Measurements from ENCODE around the gene MRPL41. TPM values are rescaled to one million over a fixed set of nuclear protein-coding genes. Genes with fewer than 3 reads are reported as not detected.

The MRPL41 gene
- total and polyA plus RNA-seq, 2 of the 13 experiments (the other 11 are each of a cell fraction or from before 2014, with no cell fraction given), result 20.9 to 54.0 TPM

DNA sequence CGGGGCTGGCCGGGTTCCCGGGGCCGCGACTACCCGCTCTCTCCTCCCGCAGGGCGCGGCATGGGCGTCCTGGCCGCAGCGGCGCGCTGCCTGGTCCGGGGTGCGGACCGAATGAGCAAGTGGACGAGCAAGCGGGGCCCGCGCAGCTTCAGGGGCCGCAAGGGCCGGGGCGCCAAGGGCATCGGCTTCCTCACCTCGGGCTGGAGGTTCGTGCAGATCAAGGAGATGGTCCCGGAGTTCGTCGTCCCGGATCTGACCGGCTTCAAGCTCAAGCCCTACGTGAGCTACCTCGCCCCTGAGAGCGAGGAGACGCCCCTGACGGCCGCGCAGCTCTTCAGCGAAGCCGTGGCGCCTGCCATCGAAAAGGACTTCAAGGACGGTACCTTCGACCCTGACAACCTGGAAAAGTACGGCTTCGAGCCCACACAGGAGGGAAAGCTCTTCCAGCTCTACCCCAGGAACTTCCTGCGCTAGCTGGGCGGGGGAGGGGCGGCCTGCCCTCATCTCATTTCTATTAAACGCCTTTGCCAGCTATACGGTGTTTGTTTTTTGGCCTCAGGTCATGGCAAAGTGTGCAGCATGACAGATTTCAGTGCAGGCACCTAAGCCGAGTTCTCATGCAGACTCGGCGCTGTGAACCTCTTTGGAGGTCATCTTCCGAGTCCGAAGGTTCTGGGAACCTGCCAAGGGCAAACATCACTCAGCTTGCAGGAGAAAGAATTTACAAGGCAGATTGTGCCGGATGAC lies 516 bp downstream of the MRPL41 start (continued):
- TF ChIP-seq, protein P1, sequence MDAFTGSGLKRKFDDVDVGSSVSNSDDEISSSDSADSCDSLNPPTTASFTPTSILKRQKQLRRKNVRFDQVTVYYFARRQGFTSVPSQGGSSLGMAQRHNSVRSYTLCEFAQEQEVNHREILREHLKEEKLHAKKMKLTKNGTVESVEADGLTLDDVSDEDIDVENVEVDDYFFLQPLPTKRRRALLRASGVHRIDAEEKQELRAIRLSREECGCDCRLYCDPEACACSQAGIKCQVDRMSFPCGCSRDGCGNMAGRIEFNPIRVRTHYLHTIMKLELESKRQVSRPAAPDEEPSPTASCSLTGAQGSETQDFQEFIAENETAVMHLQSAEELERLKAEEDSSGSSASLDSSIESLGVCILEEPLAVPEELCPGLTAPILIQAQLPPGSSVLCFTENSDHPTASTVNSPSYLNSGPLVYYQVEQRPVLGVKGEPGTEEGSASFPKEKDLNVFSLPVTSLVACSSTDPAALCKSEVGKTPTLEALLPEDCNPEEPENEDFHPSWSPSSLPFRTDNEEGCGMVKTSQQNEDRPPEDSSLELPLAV (CRISPR knock-in tag; conservative IDR thresholded peaks at IDR 0.05; ENCODE audit: low read depth), result no peak
- TF ChIP-seq MAF1 (CRISPR knock-in tag; IDR thresholded peaks at IDR 0.05; ENCODE audit: borderline replicate concordance) (no peak), ZNF510 (CRISPR knock-in tag; IDR thresholded peaks at IDR 0.05; ENCODE audit: low read depth) (no peak), ZNF138 (CRISPR knock-in tag; IDR thresholded peaks at IDR 0.05; ENCODE audit: low read depth) (no peak), ZBTB2 (CRISPR knock-in tag; IDR thresholded peaks at IDR 0.05; ENCODE audit: low read depth) (no peak), ZMYM3 (CRISPR knock-in tag; IDR thresholded peaks at IDR 0.05) (no peak), IRF9 (CRISPR knock-in tag; IDR thresholded peaks at IDR 0.05; ENCODE audit: borderline replicate concordance) (peak; percentile 61; the same call in 1 of the 2 replicates), MEIS2 (CRISPR knock-in tag; IDR thresholded peaks at IDR 0.05) (peak; percentile 72; the same call in 1 of the 2 replicates), JUN (CRISPR knock-in tag; IDR thresholded peaks at IDR 0.05) (no peak), ZNF614 (CRISPR knock-in tag; IDR thresholded peaks at IDR 0.05; ENCODE audit: borderline replicate concordance) (no peak), ZNF260 (CRISPR knock-in tag; IDR thresholded peaks at IDR 0.05; ENCODE audit: borderline replicate concordance, low read depth) (no peak), NCOA5 (CRISPR knock-in tag; IDR thresholded peaks at IDR 0.05) (no peak), MZF1 (CRISPR knock-in tag; IDR thresholded peaks at IDR 0.05; ENCODE audit: borderline replicate concordance) (no peak), ZNF569 (CRISPR knock-in tag; IDR thresholded peaks at IDR 0.05; ENCODE audit: borderline replicate concordance) (no peak), BHLHE40 (IDR thresholded peaks at IDR 0.05; ENCODE audit: low read length) (no peak), ZNF513 (CRISPR knock-in tag; conservative IDR thresholded peaks at IDR 0.05) (no peak), NR2F2 (IDR thresholded peaks at IDR 0.05; ENCODE audit: borderline replicate concordance, low read depth) (no peak), ZSCAN30 (CRISPR knock-in tag; IDR thresholded peaks at IDR 0.05) (no peak), EEA1 (CRISPR knock-in tag; IDR thresholded peaks at IDR 0.05; ENCODE audit: borderline replicate concordance) (0 out of 2 replicates have a peak, but pooled peaks have one; percentile 61), ZNF674 (CRISPR knock-in tag; IDR thresholded peaks at IDR 0.05; ENCODE audit: low read depth) (no peak), MTF2 (CRISPR knock-in tag; IDR thresholded peaks at IDR 0.05; ENCODE audit: borderline replicate concordance) (no peak)
- TF ChIP-seq, protein P2, sequence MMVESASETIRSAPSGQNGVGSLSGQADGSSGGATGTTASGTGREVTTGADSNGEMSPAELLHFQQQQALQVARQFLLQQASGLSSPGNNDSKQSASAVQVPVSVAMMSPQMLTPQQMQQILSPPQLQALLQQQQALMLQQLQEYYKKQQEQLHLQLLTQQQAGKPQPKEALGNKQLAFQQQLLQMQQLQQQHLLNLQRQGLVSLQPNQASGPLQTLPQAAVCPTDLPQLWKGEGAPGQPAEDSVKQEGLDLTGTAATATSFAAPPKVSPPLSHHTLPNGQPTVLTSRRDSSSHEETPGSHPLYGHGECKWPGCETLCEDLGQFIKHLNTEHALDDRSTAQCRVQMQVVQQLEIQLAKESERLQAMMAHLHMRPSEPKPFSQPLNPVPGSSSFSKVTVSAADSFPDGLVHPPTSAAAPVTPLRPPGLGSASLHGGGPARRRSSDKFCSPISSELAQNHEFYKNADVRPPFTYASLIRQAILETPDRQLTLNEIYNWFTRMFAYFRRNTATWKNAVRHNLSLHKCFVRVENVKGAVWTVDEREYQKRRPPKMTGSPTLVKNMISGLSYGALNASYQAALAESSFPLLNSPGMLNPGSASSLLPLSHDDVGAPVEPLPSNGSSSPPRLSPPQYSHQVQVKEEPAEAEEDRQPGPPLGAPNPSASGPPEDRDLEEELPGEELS (CRISPR knock-in tag; IDR thresholded peaks at IDR 0.05), result no peak

All from HepG2 (cell line).